ENCODE results near the gene KHDC4. TPM values are rescaled to one million over a fixed set of nuclear protein-coding genes. Genes with fewer than 3 reads are reported as not detected.

The KHDC4 gene
- total RNA-seq, 1 donor from 2014 or later, result 83.8 TPM

DNA sequence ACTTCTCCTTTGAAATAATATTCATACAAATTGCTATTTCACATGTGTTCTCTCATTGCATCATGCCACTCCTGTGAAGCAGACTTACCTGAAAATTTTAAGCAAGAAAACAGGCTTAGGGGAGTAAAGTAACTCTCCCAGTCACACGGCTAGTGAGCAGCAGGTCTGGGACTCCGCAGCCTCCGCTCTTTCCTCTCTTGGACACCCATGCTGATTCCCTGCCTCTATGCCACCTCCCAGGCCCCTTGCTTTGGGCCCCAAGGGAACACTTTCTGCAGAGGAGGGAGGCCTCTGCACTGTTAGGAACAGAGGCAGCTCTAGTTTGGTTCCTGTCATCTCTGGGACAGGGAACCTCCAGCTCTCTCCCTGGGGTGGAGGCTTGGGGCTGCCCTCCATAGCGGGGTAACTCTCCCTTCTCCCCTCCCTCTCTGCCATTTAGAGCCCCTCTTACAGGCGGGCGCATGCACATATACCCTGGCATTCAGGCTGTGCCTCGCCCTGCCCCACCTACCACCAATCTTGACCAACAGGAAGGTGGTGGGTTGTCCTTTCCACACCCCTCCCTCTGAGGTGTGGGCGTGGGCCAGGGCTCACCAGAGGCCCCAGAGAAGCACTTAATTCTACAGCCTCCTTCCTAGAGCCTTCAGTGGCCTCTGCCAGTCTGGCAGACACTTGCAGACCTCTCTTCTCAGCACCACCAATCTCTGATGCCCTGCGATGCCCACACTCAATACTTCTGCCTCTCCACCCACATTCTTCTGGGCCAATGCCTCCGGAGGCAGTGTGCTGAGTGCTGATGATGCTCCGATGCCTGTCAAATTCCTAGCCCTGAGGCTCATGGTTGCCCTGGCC lies 7.0 kb upstream of the KHDC4 start, which contains the start of gene RXFP4:
TSS of gene RXFP4 (plus strand) at position 646 of the 852 bp plus-strand sequence. CDS start at position 718, 72 bp downstream.
- DNase-seq (ENCODE audit: low spot score), result no peak

- DNase-seq (ENCODE audit: low spot score), result no peak
These were observed 6.3 kb upstream of the KHDC4 start for GRCh38 chr1:155940482-155940992.

DNA sequence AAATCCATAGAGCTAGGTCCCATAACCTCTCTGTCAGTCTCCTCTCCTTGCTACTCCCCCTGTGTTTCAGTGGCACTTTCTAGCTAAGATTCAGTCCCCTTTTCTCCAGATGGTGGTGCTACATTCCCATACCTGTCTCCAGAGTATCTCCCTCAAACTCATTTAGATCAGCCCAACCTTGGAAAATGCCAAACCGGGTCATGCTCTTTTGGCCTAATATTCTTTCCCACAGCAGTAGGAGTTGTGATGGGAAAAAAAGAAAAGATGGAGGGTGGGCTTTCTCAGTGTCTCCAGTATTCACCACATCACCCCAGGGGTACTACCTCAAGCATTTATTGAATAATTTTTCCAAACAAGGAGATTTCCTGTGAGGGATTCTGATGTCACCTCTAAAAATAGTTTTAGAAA lies 4.0 kb upstream of the KHDC4 start:
- DNase-seq (ENCODE audit: low spot score), result peak; percentile 45

GRCh38 chr1:155934936-155935590 lies 850 bp upstream of the KHDC4 start:
- peak; percentile 46 for DNase-seq (ENCODE audit: low spot score)

GRCh38 chr1:155933591-155934096 lies 569 bp downstream of the KHDC4 start:
- DNase-seq (ENCODE audit: low spot score), result peak; percentile 43

DNA sequence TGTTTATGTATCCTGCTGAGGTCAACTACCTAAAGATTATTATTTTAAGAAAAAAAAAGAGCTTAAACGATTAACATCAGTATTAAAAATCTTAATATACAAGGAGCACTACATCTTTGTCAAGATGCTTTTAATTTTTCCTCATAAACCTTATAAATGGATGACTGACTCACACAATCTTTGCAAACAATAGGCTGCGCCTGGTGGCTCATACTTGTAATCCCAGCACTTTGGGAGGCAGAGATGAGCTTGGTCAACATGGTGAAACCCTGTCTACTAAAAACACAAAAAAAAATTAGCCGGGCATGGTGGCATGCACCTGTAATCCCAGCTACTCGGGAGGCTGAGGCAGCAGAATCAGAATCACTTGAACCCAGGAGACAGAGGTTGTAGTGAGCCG lies 1.7 kb downstream of the KHDC4 start:
- peak; percentile 4 for DNase-seq (ENCODE audit: low spot score)

GRCh38 chr1:155932081-155932480 lies 2.1 kb downstream of the KHDC4 start:
- no peak for DNase-seq (ENCODE audit: low spot score)

GRCh38 chr1:155931332-155932038 lies 2.7 kb downstream of the KHDC4 start:
- DNase-seq (ENCODE audit: low spot score), result peak; percentile 43

GRCh38 chr1:155930725-155931124 lies 3.5 kb downstream of the KHDC4 start:
- peak; percentile 10 for DNase-seq (ENCODE audit: low spot score)

GRCh38 chr1:155929057-155929456 lies 5.2 kb downstream of the KHDC4 start:
- no peak for DNase-seq (ENCODE audit: low spot score)

GRCh38 chr1:155925506-155925905 lies 8.7 kb downstream of the KHDC4 start:
- no peak for DNase-seq (ENCODE audit: low spot score)

GRCh38 chr1:155920717-155921116 lies 13.5 kb downstream of the KHDC4 start:
- DNase-seq (ENCODE audit: low spot score), result no peak

DNA sequence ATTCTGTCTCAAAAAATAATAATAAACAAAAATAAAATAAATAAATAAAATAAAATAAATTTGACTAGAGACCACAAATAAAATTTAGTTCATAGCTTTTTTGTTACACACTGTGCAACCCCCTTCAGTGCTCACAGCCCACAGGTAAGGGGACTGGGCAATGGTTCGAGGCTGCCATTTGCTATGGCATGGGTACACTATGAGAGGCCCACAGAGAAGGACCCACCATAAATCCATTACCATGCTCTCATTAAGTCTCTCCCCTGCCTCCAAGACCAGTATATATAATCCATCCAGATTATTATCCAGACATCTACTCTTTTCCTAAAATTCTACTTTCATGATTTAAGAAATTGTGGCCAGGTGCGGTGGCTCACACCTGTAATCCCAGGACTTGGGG lies 14.4 kb downstream of the KHDC4 start:
- no peak for DNase-seq (ENCODE audit: low spot score)

- no peak for DNase-seq (ENCODE audit: low spot score)
These were observed 15.6 kb downstream of the KHDC4 start for GRCh38 chr1:155918660-155919059.

DNA sequence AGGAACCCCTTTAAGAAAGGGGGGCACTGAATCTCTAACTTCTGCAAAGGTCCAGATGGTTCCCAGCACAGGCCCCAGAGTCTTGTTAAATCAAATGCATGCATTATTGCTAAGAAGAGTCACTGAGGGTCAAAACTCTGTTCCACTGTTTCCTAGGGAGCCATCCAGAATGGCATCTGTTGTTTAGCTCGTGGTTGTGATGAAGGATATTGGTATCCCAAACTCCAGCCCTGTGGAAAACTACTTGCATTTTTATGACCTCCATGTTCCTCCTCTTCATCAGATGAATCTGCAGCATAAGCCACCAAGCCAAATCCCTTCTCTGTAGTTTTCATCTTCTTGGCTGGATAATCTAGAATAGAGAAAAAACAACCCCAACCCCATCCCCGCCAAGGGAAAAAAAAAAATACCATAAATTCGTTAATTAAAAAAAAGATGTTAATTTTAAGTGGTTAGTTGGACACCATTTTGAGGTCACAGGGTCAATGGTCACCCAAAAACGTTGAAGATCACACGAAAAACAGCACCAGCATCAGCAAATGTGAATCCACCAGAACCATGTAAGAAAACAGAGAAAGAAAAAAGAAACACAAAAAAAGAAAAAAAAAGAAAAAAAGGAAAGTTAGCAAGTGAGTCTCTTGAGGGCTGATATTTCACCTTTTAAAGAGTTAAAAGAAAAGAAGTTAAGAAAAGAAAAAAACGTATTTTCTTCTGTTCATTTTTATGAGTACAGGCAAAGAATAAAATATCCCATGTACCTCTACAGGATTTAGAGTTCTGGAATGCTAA lies 20.1 kb downstream of the KHDC4 start:
- DNase-seq (ENCODE audit: low spot score), result no peak

DNA sequence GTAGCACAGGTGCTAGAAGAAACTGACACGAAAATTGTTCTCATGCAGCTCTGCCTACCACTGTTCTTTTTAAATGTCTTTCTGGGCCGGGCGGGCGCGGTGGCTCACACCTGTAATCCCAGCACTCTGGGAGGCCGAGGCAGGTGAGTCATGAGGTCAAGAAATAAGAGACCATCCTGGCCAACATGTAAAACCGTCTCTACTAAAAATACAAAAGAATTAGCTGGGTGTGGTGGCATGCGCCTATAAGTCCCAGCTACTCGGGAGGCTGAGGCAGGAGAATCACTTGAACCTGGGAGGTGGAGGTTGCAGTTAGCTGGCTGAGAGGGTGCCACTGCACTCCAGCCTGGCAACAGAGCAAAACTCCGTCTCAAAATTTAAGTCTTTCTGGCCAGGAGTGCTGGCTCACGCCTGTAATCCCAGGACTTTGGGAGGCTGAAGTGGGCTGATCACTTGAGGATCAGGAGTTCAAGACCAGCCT lies 22.1 kb downstream of the KHDC4 start:
- DNase-seq (ENCODE audit: low spot score), result no peak

DNA sequence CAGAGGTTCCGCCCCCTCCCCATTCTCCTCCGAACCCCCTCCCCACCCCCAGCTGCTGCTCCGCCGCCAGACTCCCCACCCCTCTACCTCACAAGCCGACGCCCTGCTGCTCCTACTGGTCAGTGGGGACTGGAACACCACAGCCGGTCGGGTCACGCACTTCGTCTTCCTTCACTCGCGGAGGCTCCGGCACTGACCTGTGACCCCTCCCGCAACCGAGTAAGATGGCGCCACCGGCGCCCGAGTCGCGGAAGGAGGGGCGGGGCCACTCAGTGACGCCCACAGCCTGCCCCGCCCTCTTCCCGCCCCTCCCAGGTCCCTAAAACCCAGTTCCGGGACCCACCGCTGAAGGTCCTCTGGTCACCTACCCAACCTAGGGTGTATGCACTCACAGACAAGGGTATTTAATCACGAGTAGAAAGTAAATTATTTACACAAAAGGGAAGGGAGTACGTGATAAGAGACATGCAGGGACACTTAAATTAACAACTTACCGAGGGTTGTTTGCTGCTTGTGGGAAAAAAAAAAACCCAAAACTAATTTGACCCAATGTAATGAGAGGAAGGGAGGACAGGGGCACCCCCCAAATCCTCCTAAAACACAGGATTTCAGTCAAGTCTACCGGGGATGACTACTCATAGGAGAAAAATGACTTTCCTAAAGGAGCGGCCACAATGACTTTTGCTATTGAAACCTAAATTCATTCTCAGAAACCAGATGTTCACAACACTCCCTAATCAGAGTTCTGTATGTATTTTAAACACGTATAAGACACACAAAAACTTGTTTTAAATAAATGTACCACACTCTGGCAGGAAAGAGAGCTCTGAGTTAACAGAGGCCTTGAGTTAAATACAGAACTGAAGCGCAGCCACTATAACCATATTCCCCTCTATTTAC lies 22.8 kb downstream of the KHDC4 start, which contains the start of gene RIT1:
TSS of gene RIT1 (minus strand) at position 194 of the 900 bp plus-strand sequence. CDS start 588 bp downstream, outside the sequence.
- DNase-seq (ENCODE audit: low spot score), result peak; percentile 91

GRCh38 chr1:155910621-155911121 lies 23.5 kb downstream of the KHDC4 start:
- no peak for DNase-seq (ENCODE audit: low spot score)

GRCh38 chr1:155909894-155910293 lies 24.3 kb downstream of the KHDC4 start:
- DNase-seq (ENCODE audit: low spot score), result peak; percentile 70

DNA sequence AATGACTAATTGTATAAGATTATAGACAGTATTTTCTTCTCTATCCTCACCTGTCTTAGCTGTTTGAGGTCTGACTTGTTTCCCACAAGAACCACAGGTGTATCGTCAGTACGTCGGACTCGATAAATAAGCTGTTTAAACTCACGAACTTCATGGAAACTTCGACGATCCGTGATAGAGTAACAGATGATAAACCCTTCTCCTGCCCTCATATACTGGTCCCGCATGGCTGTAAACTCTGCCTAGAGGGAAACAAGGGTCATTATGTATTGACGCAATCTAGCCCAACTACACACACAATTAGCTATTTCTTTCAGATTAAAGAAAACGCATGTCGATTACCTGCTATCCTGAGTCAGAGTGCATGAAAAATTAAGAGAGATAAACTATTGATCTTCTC lies 30.0 kb downstream of the KHDC4 start:
- no peak for DNase-seq (ENCODE audit: low spot score)
